Nucleus accumbens (tissue), 56 donors: ENCODE data around the gene PREX1.
"Not testable (repeated sequence)": the region's sequence is repeated elsewhere in the genome, so short reads cannot be mapped to it uniquely, and the experiment has no call there.

Experiments used
- DNase-seq, 56 donors: peaks; one replicate each; lab custom pipeline; 2025; lab: John Stamatoyannopoulos, UW

PREX1 gene

DNA sequence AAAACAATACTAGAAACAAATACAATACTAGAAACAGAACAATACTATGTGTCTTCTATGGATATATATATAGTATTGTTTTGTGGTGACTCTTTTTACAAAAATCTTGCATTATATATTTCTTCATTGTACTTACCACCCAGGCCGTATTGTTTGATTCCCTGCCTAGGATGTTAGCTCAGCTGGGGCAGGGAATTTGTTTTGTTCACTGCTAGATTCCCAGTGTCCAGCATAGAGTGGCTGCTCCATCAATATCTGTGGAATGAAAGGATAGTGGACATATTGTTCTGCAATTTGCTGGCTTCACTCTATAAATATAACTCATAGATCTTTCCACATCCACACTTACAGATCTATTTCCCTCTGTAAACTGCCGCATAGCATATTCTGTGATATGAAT is 21.5 kb upstream of the PREX1 start:
- no peak for DNase-seq

DNA sequence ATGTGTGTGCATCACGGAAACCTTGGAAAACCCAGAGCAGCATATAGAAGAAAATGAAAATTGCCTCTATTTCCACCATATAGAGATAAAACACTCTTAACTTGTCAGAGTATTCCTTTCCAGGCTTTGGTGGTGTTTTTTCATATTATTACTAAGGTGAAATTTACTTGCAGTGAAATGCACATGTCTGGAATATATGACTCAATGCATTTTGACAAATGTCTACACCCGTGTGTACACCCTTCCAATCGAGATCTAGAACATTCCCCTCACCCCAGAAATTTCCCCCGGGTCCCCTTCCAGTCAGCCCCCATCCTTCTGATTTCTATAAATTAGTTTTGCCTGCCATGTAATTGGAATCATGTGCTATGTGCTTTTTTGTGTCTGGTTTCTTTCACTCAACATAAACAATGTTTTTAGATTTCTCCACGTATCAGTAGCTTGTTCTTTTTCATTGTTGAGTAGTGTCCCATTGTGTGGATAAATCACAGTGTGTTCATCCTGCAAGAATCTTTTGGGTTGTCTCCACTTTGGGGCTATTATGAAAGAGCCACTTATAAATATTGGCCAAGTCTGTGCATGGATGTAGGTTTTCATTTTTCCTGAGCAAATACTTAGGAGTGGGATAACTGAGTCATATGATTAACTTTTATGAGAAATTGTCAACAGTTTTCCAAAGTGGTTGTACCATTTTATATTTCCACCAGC is 19.9 kb upstream of the PREX1 start:
- no peak for DNase-seq

DNA sequence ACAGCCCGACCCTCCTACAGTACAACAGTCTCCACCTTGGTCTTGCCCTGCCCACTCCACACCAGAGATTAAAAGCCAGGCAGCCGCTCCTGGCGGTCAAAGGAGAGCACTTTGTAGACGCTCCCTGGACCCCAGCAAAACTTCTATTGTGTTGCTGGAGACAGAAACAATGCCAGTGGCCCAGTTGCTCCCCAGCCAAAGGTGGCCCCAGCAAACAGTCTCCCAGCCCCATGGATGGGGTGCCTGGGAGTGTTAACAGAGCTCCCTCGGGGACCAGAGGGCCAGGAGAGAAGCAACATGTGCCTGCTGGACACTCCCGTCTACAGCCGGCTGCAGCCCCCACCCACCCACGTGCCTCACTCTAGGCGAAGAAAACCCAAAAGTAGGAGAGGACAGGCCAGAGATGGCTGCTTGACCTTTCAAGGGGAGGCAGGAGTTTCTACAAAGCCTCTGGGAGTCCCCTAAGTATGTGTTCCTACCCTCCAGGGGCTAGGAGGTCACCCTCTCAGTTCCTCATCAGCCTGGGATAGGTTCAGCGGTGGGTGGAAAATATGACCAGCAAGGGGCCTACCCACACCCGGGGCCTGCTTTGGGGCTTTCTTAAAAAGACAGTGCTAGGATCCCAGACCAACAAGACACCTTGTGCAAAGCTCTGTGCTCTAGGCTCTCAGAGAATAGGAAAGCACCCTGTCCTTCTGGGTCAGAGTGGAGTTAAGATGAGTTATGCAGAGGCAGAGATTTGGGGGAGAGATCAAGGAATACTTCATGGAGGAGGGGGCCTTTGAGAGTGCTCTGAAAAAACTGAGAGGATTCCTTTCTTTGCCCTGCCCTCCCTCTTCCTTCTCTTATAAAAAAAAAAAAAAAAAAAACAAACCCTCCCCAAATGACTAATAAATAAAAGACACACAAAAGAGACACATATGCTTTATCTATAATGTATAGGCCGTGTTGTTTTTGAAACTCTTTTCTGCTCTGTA is 19.0 kb upstream of the PREX1 start:
- peak in 11 of 56 donors; percentile 6 to 39 (median 23) for DNase-seq

DNA sequence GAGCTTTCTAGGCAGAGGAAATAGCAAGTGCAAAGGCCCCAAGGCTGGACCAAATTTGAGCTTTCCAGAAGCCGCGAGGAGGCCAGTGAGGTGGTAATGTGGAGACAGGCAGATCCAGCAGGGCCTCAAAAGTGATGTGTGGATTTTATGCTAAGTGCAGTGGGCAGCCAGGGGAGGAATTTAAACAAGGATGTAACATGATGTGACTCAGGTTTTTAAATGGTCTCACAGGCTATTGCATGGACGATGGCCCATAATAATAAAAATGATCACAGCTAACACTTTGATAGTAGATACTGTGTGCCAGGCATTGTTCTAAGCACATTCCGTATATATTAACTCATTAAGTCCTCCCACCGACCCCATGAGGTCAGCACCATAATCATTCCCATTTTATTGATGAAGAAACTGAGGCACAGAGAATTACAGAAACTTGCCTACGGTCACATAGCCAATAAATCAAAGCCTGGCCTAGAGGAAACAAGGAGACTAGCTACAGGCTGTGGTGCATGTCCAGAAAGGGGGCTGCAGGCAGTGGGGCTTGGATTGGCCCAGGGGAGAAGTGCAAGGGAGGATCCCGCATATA is 18.0 kb upstream of the PREX1 start:
- DNase-seq = no peak

DNA sequence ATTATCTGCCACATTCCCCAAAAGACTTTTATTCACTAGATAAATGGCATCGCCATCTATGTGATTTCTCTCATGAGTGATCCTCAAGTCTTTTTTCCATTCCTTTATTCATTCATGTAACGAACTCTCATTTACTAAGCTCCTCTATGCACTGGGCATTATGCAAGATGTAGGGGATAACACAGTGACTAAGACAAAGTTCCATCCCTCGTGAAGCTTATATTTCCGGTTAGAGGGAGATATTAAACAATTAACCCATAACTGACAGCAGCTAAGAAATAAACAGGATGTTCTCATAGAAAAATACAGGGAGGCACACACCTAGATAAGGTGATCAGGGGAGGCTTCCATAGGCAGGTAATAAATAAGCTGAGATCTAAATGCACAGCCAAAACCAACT is 17.2 kb upstream of the PREX1 start:
- DNase-seq = no peak

DNA sequence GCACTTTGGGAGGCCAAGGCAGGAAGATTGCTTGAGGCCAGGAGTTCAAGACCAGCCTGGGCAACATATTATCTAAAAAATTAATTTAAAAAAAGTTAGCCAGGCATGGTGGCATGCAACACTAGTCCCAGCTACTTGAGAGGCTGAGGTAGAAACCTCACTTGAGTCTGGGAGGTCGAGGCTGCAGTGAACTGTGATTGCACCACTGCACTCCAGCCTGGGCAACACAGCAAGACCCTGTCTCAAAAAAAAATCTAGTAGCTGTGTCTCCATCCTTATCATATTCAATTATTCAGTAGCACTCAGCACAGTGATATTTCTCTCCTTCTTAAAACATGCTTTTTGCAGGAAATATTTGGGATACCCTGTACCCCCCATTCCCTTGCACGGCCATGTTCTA is 16.1 kb upstream of the PREX1 start:
- DNase-seq = not testable (repeated sequence)

DNA sequence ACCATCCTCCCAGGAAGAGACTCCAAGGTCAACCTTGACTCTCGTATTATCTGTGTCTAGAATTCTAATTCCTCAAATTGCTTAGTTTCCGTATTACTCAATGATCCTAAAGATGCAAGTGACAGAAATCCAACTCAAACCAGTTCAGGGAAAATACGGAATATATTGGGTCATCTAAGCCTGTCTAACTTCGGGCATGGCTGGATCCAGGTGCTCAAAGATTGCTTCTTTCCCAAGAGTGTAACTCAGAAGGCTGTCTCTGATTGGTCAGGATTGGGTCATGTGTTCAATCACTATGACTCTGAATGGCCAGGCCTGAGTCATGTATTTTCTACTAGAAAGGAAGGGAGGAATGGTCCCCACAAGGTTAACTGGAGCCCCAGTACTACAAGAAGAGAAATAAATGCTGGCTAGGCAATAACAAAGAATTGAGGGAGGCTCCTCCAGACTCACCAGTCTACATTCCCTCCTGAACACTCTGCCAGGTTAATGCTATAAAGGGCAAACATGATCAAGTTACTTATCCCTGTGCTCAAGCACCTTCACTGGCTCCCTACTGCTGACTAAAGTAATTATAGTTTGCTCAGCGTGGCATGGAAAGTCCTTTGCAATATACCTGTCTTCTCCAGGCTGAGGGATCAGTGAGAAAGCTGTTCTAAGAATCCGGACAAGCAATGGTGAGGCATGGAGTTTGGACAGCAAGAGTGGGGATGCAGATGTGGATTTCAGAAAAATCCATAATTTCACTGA is 15.4 kb upstream of the PREX1 start:
- no peak for DNase-seq

DNA sequence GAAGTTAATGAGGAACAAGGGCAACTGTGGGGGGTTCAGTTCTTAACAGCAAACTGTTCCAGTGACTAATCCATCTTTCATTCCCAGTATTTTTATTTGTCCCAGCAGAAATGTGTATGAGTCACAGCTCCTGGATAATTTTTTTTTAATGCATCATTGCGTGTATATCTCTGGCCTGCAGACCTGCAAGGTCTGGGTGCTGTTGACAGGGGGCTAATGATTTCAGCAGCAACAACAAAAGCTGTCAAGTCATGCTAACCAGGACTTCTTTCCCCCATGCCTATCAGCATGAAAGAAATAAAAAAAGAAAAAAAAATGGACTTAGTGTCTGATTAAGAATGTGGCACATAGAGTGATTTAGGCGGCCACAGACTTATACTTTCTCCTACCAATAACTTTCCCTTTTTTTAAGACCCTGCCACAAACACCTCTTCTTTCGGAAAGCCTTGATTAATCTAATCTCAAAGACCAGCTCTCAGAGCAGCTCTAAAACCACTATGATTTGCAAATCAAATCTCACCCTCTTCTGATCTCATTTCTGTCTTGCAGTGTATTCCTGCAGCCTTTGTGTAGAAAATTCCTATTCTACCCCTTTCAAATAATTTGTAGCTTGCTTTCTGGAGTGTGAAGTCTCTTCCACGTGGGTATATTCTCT is 14.2 kb upstream of the PREX1 start:
- no peak for DNase-seq

DNA sequence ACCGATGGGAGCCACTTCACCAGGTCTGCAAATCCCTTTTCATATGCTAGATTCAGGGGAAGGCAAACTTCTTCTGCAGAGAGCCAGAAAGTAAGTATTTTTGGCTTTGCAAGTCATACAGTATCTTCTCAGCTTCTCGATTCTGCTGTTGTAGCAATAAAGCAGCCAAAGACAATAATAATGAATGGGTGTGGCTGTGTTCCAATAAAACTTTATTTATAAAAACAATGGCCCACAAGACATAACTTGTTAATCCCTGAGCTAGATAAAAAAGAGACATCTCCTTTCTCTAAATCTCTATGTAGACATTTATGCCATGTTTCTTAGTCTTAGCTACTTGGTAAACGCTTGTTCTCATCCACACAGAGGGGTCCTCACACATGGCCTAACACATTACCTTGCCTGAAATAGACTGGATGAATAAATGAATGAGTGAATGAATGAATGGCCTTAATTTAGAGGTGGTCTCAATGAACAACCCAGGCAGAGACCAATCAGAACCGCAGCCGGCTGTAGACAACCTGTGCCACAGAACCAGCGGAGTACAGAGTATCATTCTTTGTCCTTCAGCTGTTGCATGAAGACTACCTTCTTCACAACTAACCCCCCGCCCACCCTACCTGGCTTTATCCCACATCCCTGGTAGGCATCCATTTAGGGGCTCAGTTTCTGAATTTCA is 13.5 kb upstream of the PREX1 start:
- no peak for DNase-seq

DNA sequence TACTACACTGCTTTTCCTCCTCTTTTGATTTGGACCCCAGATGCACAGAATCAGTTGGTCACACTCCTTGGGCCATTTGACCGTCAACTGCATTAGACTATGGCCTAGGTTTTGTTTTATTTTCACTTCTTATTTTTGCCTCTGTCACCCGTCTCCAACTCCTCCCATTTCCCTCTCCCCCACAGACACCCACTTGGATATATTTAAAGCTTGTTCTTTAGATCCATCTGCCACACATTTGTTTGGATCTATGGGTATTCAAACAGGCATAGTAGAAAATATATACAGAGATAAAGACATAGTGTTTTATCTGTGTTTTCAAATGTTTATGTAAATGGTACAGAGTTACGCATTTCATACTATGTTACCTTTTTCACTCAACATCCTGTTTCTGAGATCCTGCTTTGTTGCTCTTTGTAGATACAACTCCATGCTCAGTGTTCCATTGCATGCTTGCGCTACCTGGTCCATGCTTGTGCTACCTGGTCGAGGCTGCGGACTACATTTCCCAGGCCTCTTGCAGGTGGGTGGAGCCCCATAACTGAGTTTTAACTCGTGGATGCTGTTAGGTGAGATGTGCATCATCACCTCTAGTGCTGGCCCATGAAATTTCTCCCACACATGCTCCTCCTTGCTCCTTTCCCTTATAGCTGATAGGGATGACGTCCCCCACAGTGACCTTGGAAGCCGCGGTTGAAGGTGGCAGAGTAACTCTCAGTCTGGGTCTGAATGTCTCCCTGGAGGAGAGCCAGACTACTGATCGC is 11.5 kb upstream of the PREX1 start:
- DNase-seq = no peak

DNA sequence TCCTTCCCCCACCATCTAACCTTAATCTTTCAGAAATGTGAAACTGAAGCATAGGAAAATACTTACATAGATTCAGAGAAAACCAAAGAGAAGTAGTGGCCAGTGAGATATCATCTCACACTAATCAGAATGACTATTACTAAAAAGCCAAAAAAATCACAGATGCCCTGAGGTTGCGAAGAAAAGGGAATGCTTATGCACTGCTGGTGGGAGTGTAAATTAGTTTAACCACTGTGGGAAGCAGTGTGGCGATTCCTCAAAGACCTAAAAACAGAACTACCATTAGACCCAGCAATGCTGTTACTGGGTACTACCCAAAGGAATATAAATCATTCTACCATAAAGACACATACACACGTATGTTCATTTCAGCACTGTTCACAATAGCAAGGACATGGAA is 9.2 kb upstream of the PREX1 start:
- DNase-seq = no peak

DNA sequence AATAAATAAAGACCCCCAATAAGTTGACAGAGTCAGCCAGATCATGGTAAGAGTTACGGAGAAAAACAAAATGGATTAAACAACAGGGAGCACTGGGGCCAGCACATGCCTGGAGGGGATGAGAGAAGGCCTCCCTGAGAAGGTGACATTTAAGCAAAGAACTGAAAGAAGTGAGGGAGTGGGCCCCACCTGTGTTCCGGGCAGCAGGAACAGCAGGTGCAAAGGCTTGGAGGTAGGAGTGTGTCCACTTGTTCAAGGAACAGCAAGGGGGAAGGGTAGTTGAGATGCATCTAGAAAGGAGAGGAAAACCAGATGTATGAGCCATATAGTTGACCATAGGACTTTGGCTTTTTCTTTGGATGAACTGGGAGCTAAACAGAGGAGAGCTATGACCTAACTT is 7.6 kb upstream of the PREX1 start:
- DNase-seq = no peak

DNA sequence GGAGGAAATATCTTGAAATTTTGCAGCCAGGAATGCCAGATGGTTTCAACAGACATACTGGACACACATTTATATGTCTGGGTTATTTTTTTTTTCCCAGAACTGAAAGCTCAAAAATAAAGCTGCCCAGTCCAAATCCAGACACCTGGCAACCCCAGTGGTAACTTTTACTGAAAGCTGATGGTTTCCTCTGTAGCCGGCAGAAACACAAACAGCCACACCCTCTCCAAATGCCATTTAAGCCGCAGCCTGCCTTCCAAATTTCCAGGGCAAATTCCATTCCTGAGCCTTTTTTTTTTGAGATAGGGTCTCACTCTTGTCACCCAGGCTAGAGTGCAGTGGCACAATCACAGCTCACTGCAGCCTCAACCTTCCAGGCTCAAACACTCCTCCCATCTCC is 6.5 kb upstream of the PREX1 start:
- DNase-seq = no peak

DNA sequence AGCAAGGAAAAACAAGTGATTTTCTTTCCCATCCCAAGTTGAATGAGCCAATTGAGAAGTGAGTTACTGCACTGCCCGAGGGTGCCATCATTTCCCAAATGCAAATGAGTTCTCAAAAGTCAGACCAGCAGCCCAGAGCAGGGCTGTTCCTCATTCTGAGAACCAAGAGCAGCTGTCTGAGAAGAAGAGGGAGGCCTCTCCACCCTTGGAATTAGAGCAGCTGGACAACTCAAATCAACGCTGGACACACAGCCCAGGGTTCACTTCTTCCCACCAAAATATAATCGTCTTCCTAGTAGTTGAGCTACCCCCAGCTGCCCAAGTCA is 4.6 kb upstream of the PREX1 start:
- peak in 2 of 56 donors; percentile 14 to 20 for DNase-seq

DNA sequence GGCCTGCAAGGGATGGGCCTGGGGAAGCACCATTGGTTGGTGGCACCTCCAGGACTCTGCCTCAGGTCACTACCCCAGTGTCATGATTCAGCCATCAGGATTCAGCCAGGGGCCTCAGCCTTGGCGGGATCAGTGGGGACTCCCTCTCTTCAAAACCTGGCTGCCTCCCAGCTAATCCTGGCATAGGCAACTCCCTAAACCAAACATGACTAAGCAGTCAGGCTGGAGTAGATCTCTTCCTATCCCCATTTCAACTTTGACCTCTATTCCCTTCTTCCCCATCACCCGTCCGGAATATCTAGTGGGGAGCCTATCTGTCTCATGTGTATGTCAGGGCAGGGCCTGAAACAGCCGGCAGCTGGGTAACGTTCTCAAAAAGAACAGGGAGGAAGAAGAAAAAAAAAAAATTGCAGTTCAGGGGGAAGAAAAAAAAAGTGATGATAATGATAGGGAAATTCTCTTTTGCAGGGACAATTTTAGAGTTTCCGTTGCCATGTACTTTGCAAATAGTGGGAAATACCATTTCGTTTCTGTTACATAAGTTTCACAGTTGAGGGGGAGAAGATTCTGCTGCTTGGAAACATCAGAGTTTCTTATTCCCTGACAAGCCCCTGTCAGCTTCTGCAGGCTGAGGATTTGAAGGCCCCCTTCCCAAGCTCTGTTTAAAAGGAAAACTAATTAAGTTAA is 4.1 kb upstream of the PREX1 start:
- peak in 22 of 56 donors; percentile 13 to 74 (median 33) for DNase-seq

DNA sequence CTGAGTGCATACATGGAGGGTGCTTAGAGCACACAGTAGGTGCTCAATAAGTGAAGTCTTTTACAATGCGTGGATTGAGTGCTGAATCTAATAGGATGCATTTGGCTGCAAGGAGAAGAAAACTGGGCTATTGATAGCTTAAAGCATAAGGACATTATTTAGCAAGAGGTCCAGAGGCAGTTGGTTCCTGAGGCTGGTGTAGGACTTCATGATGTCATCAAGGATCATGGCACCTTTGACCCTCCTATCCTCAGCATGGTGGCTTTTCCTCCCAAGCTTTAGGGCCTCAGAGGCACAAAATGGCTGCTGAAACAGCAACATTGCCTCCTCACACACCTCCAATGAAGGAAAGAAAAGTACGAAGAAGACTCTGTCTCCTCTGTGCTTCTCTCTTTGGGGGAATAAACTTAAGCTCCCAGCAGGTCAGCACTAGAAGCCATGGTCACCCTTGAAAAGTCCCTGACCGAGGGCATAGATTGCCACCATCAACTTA is 3.1 kb upstream of the PREX1 start:
- DNase-seq = no peak

DNA sequence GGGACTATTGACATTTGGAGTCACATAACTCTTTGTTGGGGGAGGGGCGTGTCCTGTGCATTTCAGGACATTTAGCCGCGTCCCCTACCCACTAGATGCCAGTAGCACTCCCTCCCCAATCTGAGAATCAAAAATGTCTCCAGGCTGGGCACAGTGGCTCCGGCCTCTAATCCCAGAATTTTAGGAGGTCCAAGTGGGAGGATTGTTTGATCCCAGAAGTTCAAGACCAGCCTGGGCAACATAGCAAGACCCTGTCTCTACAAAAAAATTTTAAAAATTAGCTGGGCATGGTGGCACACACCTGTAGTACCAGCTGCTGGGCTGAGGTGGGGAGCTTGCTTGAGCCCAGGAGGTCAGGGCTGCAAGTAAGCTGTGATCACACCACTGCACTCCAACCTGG is 2.1 kb upstream of the PREX1 start:
- DNase-seq = no peak
